Tongue (tissue), 2 donors: ENCODE measurements around the gene GPR108. TPM values are rescaled to one million over a fixed set of nuclear protein-coding genes. Genes with fewer than 3 reads are reported as not detected.

Experiments used
- DNase-seq: peaks from one replicate; pipeline ENCODE4 v3.0.0-alpha.2; 2015
- total RNA-seq: library from RNA; depleted of rRNA; stranded (reverse); fragments of >200 nt; gene quantifications from one replicate; pipeline ENCODE4 v1.2.3, GENCODE V29; 2014

The GPR108 gene
- total RNA-seq, 1 donor from 2014 or later, result 35.2 TPM

GRCh38 chr19:6707011-6707657, 30.2 kb downstream of the GPR108 start:
- DNase-seq, result no peak

- no peak for DNase-seq
These were observed 30.8 kb downstream of the GPR108 start for GRCh38 chr19:6706633-6706958.

- no peak for DNase-seq
These were observed 31.3 kb downstream of the GPR108 start for GRCh38 chr19:6705931-6706632.

DNA sequence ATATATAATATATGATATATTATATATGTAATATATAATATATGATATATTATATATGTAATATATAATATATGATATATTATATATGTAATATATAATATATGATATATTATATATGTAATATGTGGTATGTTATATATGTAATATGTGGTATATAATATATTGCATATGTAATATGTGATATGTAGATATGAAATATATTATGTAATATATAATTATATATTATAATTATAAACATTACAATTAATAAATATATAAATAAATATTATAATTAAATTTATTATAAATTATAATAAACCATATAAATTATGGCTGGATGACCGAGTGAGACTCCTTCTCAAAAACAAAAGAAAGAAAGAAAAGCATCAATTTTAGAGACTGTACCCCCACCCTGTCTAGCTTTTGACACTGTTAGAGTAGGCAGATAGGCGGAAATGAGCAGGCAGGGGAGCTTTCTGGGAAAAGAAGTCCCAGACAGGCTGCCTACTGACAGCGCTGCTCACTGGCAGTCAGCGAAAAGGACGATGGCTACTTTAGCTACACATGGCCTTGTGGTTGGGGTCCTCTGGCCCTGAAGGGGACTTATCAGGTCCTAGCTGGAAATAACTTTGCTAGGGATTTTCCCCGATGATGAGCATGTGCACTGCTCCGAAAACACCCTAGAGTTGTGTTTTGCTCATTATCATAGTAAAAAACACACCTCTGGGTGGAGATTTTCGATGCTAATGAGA, 36.6 kb downstream of the GPR108 start:
- DNase-seq, result no peak

GRCh38 chr19:6699935-6700334, 37.4 kb downstream of the GPR108 start:
- DNase-seq, result no peak

DNA sequence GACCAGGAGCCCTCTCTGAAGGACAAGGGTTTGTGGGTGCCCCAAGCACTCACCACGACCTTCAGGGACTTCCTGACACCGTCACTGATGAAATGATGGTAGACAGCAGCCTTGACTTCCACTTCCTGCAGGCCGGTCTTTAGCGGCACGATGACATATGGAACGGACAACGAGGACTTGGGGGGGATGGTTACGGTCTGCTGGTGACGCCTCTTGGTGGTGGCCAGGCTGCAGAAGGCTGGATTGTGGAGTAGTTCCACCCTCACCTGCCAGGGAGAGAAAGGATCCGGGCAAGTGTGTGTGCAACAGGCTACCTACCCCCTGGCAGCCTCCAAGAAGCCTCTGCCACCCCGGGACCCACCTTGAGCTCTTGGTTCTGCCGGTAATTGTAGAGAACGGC, 40.1 kb downstream of the GPR108 start:
- DNase-seq, result no peak

DNA sequence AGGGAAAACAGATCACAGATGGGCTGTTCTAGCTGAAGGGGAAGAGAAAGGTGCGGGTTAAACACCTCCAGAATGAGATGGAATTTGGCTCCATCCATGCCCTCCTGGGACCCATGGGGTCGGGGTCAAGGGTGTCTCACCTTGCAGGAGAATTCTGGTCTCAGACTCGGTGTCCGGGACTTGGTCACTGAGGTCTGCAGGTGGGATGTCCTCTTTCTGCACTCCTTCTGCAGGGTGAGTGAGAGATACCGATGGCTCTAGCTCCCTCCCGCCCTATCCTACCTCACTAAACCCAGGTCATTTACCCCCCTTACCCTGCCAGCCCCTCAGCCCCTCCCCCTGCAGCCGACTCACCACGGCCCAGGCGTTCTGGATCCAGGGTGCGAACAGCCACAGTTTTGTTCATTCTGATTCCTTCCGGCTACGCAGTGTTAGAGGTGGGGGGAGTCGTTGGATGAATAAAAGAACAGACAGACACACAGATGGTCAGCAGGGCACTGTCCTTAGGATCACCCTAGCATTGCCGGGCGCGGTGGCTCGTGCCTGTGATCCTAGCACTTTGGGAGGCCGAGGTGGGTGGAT, 41.0 kb downstream of the GPR108 start:
- no peak for DNase-seq

DNA sequence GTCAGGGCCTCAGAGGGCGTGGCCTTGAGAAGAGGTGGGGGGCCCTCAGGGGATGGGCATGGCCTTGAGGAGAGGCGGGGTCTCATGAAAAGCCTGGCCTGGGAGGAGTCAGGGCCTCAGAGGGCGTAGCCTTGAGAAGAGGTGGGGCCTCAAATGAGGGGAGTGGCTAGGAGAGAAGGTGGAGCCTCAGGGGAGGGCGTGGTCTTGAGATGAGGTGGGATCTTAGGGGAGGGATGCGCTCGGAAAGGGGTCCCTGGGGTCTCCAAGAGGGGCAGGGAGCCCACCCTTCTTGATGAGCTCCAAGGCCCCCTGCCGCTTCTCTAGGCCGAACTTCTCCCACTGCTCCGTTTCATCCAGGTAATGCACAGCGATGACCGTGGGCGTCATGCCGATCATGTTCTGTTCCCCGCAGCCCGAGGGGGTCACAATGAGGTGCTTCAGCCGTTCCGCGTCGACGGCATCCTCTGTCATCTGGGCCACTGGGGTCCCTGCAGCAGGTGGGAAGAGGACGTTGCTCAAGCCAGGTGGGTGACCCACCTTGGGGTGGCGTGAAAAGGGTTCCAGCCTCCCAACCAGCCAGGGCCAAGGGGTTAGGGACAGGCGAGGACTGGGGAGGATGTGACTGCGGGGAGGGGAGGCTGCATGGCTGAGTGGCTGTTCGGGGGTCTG, 43.1 kb downstream of the GPR108 start:
- DNase-seq, result no peak

DNA sequence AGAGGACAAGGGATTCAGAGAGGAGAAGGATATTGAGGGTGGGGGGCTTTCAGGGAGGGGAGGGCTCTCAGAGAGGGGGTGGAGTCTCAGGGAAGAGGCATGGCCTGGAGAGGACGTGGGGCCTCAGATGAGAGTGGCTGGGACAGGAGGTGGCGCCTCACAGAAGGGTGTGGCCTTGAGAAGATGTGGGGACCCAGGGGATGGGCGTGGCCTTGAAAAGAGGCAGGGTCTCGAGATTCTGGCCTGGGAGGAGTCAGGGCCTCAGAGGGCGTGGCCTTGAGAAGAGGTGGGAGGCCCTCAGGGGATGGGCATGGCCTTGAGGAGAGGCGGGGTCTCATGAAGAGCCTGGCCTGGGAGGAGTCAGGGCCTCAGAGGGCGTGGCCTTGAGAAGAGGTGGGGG, 43.7 kb downstream of the GPR108 start:
- no peak for DNase-seq

- DNase-seq, result no peak
These were observed 44.3 kb downstream of the GPR108 start for GRCh38 chr19:6693056-6693471.

GRCh38 chr19:6692027-6692426, 45.4 kb downstream of the GPR108 start:
- no peak for DNase-seq

- DNase-seq, result no peak
These were observed 46.0 kb downstream of the GPR108 start for GRCh38 chr19:6691342-6691741.

DNA sequence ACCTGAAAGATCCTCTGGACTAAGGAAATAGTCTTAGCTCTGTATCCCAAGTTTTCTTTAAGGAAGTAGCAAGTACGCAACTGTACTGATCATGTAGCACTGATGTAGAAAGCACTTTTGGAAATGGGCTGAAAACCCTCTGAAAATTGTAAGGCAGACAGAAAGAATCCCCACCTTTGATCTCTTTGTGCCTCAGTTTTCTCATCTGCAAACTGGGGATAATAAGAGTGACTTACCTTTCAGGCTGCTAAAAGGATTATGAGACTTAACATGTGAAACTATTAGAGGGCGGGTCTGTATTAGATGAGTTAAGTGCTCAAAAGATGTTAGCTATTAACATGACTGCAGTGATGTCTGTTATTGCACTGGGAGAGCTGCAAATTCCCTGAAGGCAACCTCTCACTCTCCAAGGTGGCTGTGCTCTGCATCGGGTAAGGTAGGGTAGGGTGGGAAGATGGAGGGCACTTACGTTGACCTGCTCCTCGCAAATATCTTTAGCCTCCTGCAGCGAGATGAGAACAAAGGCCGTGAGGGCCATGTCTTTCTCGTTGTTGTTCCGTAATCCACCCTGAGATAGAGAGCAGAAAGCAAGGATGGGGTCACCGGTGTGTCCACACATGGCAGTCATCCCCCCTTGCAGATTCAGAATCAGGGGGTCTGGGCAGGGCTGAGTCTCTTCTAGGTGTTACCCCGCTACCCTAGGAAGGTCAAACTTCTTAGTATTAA, 47.1 kb downstream of the GPR108 start:
- DNase-seq, result no peak

DNA sequence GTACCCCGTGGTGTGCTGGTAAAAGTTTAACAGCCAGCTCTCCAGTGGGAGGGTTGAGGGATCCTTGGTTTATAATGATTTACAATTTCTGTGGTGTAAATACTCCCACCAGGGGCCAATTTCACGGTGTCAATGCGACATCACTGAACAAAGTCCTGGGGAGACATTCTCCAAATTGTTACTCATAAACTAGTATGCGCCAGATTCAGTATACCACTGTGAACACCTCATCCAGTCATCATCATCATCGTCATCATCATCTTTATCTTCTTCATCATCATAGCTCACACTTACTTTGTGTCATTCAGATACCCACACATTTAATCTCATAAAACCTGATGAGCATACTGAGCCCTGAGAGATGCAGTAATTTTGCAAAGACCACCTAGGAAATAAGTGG, 50.3 kb downstream of the GPR108 start:
- DNase-seq, result no peak

DNA sequence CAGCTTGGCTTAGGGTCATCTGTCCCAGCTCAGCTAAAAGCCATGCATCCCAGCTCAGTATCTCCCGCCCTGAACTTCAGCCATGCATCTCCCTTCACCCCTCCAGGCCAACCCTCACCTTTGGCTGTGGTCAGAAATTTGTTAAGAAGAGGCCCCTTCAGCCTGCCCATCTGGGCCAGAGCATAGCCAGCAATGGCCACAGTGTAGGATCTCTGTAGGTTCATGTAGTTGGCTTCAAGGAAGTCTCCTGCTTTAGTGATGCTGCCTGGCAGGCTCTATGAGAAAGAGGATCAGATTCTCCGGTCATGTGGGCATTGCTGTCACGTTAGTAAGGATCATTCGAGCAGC, 50.8 kb downstream of the GPR108 start:
- DNase-seq, result no peak

- DNase-seq, result no peak
These were observed 51.3 kb downstream of the GPR108 start for GRCh38 chr19:6685962-6686627.

GRCh38 chr19:6685482-6685881, 51.9 kb downstream of the GPR108 start:
- no peak for DNase-seq

DNA sequence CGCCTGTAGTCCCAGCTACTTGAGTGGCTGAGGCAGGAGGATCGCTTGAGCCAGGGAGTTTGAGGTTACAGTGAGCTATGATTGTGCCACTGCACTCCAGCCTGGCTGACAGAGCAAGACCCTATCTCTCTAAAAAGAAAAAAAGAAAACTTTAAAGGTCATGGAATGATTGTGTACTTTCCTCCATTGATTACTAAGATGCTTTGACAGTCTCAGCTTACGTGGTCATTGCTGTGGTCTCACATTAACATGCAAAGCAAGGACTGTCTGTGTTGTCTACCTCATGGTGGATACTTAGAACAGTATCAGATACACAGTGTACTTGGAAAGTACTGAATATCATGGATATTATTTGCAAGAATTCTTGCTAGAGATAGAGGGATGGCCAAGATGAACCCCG, 53.4 kb downstream of the GPR108 start:
- no peak for DNase-seq

GRCh38 chr19:6682607-6683128, 54.7 kb downstream of the GPR108 start:
- DNase-seq, result no peak

DNA sequence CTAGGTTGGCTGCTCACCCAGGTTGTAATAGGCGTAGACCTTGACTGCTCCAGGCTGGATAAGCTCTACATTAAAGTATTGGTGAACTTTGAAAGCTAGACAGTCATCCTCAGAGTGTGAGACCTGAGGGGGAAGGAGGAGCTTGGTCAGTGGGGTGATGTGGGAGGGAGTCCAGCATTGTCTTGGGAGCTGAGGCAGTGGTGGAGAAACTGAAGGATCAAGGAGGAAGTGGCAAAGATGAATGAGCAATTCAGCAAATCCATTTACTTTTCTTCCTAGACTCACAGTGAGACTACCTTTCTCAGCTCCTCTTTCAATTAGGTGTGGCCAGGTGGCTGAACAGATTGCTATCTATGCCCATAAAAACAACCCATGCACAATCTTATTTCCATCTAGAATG, 57.2 kb downstream of the GPR108 start:
- no peak for DNase-seq
